SK-MEL-5 (cell line): Measurements from ENCODE around the gene MREG. TPM values are rescaled to one million over a fixed set of nuclear protein-coding genes. Genes with fewer than 3 reads are reported as not detected.

ENCODE experiments used
- DNase-seq: peaks from one replicate; pipeline ENCODE4 v3.0.0-alpha.2; 2016; ENCODE audit warnings: low read depth, low spot score
- in situ Hi-C: cut with HindIII; loops from 2 replicates; pipeline ENCODE4 v1.10.0; 2016; ENCODE audit warnings: low sequenced_read_pairs, high pct_unique_total_duplicates, low pct_unique_long_range_greater_than_20kb
- total RNA-seq: library from RNA; depleted of rRNA; stranded (reverse); fragments of >200 nt; shearing (Covaris generic); gene quantifications from 2 replicates; pipeline ENCODE4 v1.2.3, GENCODE V29; 2014

The MREG gene
- total RNA-seq, 1 experiment from 2014 or later: 133 TPM

GRCh38 chr2:215915441-215915840 lies 97.9 kb downstream of the MREG start:
- DNase-seq: no peak
- in situ Hi-C loops: no loop called here

DNA sequence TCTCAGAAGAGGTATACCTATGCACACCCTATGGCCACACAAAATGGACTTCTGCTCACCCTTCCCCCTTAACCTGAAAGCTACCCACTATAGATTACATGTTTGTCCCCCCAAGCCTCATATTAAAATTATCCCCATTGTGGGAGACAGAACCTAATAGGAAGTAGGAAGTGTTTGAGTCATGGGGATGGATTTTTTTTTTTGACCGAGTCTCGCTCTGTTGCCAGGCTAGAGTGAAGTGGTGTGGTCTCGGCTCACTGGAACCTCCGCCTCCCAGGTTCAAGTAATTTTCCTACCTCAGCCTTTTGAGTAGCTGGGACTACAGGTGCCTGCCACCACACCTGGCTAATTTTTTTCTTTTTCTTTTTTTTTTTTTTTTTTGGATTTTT lies 98.6 kb downstream of the MREG start:
- in situ Hi-C loops: no loop called here
- no peak for DNase-seq

GRCh38 chr2:215914054-215914776 lies 99.1 kb downstream of the MREG start:
- DNase-seq: no peak
- in situ Hi-C loops: no loop called here

DNA sequence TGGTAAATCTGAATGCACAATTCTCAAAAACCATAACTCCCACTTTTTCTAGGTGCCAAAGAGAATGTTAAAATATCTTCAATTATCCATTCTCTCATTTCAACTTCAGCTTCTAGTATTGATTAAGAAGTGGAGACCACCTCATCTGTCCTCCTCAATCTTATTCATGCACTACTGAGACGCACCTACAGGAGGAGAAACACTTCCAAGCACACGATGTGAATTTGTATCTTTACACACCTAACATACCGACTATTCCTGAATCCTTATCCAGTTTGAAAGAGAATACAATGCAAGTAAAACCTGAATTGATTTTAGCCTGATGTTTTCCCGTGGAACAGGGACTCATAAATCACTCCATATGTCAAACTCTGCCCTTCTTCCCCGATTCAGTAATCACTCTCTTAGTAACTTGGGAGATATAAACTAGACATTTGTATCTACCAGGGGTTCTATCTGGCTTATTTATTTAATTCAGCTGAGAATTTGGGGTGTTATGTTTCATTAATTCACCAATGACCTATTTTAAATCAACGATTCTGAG lies 101.0 kb downstream of the MREG start:
- in situ Hi-C loops: no loop called here
- DNase-seq: no peak

DNA sequence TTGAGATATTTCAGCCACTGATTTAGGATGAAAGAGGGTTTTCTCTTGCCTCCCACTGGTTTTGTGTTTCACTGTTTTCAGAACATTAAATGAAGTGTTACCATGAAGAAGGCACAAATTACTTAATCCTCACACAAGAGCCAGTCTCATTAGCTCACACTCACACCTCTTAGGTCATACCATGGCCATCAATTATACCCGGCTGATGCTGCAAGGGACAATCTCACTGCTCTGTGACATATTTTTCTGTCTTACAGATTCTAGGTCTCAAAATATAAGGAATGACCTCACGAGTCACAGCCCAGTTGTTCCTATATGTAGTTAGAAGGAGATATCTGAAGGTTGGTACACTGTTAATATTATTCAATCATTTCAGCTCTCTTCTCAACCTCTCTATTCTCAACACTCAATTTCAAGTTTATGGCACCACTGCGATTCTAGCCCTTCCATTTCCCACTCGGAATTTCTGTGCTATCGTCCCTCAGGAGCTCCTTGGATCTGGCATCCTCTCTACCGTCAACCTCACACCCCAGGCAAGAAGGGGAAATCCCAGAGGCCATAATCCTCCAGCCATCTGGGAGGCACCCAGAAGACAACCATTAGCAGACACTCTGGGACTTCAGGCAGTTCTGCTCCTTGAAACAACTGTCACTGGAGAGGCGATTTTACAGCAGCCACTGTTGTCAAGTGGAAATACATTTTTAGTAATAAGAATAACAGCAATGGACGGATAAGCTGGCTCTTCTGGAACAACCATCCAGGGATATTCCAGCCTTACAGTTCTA lies 101.9 kb downstream of the MREG start:
- no peak for DNase-seq
- in situ Hi-C loops: no loop called here

DNA sequence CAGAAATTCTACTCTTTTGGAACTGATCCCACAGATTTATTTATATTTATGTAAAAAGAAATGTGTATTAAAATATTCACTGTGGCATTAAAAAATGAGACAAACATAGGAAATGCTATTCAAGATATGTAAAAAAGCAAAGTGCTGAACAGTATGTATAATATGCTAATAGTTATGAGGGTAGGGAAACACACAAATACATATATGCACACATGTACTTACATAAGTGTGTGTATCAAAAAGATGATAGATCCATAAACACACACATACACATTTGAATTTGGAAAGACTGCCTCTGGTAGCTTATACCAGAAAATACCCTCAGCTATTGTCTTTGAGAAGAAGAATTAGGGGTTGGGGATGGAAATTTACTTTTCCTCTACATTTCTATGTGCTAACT lies 103.2 kb downstream of the MREG start:
- in situ Hi-C loops: no loop called here
- no peak for DNase-seq

GRCh38 chr2:215907147-215907546 lies 106.2 kb downstream of the MREG start:
- in situ Hi-C loops: no loop called here
- DNase-seq: no peak

DNA sequence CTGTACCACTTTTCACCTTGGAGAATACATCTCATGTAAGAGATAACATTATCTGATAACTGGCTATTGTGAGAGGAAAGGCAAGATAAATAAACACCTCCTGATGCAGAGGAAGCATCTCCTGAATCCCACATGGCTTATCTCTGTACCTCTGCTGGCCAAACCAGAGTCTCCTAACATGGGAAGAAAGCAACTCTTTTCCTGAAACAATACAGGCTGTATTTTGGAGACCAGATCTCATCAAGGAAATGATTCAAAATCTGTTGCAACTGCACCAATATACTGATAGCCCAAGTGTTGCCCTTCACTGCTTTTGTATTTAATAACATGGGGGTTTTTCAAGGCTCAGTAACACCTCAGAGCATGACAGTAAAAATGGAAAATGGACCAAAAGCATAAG lies 106.9 kb downstream of the MREG start:
- in situ Hi-C loops: no loop called here
- DNase-seq: no peak

DNA sequence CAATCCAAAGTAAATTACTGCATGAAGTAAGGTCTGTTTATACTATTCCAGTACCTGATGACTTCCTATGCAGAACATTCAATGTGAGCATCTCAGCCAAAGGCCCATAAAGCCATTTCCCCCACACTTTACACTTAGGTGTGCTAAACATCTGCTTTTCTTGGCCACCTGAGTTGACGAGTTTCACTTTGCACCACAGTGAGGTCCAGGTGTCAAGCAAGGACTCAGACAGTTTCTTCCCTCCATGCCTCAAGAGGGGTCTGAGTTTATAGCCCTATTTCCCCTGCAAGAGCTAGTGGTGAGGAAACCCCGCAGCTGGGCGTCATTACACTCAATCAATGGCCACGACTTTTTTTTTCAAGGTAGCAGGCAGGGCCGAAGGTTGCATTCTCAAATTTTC lies 107.7 kb downstream of the MREG start:
- in situ Hi-C loops: no loop called here
- DNase-seq: no peak

- DNase-seq: no peak
- in situ Hi-C loops: no loop called here
Observed at GRCh38 chr2:215904101-215904500, 109.2 kb downstream of the MREG start.

DNA sequence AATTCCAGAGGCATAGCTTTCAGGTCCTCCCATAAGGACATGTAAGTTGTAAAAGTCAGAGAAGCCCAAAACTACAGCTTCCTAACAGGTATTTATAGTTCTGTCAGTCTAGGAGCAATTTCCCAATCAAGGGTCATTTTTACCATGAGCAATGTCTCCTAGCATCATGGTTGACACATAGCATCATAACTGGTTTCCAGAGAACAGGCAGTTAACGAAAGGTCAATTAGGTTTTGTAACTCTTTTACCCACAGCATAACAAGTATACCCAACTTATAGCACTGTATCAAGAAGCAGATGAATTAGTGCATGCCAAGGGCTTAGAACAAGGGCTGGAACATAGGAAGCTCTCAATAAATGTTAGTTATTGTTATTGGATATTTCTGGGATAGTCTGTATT lies 110.1 kb downstream of the MREG start:
- no peak for DNase-seq
- in situ Hi-C loops: no loop called here

GRCh38 chr2:215901796-215902195 lies 111.6 kb downstream of the MREG start:
- in situ Hi-C loops: no loop called here
- DNase-seq: no peak

DNA sequence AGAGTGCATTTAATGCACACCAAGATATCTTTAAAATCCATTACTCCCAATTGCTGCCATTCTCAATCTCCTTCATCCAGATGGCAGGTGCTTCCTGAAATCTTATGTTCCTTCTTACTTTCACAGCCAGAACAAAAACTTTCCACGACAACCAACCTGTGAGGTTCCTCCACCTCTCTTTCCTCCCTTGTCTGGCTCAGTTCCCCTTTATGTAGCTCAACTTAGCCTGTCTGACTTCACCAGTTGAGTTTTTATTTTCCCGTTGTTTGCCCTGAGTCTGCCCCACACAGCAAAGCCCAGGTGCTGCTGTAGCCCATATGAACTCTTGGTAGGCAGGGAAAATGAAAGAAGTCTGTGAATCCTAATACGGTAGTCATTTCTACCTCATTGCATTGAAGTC lies 112.5 kb downstream of the MREG start:
- DNase-seq: no peak
- in situ Hi-C loops: no loop called here

GRCh38 chr2:215900203-215900611 lies 113.1 kb downstream of the MREG start:
- in situ Hi-C loops: no loop called here

DNA sequence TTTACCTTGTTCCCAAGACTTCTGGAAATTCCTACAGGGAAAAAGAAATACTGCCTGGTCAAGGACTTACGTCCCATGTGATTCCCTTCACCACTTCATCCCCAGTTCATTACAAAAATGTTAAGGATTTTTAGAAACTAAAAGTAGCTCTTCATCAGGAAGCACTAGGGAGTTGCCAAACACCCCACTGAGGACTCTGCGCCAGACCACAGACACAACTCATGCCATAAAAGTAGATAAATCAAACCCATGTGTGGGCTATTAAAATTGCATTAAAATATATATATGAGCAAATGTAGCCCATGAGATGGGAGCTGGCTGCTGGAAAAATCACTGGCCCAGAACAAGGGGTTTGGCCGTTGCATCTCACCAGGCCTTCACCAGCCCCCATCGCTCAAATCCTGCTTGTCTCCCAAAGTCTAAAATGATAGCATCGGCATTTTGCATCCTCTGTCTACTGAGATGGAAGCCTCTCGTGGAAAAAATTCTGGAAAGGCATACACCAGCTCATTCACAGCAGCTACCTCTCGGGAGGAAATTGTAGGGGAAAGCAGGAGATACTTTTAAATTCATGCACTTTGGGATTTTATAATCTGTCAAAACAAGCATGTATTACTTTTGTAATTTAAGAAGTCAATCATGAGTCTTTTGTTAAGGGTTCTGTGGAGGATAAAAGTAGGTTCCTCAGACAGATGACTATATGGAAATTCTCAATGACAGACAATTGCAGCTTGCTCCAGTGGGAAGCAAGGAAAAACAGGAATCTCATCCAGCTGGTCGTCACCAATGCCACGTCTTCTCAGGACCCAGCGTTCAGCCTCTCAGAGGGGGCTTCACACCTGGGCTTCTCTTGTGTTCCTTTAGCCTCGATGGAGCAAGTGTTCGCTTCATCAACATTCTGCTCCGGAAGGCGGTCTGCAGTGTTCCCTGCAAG lies 113.9 kb downstream of the MREG start:
- DNase-seq: no peak
- in situ Hi-C loops: no loop called here

More at GRCh38 chr2:215900203-215900611, 113.1 kb downstream of the MREG start:
- no peak for DNase-seq

DNA sequence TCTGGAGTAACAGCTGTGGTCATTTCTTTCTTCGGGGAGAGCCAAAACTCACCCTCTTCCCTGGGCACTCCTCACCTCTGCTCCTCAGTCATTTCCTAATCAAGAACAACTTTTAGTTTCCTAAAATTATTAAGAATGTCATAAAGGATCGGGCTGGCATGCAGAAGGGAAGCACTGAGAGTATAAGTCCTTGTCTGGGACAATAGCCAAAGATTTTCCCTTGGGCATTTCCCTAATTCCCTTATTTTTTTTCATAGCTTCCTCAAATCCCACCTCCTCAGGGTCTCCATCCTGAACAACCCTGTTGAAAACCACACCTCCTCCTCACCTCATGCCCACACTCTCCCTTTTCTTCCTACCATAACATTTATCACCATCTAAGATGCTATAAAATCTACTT lies 115.0 kb downstream of the MREG start:
- in situ Hi-C loops: no loop called here
- no peak for DNase-seq

DNA sequence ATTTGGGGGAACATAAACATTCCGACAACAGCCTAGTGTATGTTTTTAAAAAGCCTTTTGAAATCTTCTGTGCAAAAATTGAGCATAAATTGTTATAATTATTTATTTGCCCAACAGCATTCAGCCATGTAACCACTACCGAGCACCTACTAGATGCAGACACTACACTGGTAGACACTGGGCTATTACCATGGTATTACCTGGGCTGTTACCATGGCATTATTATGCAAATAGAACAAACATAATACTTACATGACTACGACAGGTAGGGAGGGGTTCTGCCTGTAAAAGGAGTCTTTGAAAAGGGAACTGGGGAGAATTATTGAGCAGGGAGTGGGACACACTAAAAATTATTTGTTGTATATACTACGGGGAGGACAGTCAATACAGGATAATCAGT lies 116.4 kb downstream of the MREG start:
- in situ Hi-C loops: no loop called here
- no peak for DNase-seq

DNA sequence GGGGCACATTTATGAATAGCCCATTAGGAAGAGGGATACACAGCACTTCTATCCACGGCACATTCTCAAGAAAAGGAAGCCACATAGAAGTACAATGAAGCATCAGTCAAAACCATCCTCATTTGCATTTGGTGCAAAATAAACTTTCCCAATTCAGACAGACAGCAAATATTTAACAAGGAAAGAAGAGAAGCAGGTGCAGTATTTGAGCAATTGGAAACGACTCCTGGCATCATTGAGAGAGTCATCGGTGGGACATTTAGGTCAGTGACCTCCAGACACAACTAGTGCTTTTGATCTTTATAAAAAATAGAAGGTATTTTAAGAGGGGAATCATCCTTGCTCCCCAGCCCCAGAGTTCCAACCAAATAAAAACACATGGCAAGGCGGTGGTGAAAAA lies 118.0 kb downstream of the MREG start:
- no peak for DNase-seq
- in situ Hi-C loops: no loop called here
